Endothelial cell of umbilical vein (primary cell): ENCODE measurements around the gene NR2E3. TPM values are rescaled to one million over a fixed set of nuclear protein-coding genes. Genes with fewer than 3 reads are reported as not detected.

Experiments
- BruUV-seq: library from RNA; stranded (reverse); fragments of 400-500 nt; replicated peaks from 2 replicates; lab custom pipeline; 2021; lab: Mats Ljungman, UMichigan
- CTCF ChIA-PET: fragments of 300-600, 350-600 bp; sonication (Branson Sonifier 250); formaldehyde crosslinking; loops from one replicate; lab custom pipeline; 2021; ENCODE audit warnings: antibody characterized with exemption, inconsistent platforms; lab: Charles Lee
- POLR2A ChIA-PET: fragments of 300-600, 350-600 bp; sonication (Branson Sonifier 250); formaldehyde crosslinking; loops from one replicate; lab custom pipeline; 2021; ENCODE audit warnings: antibody characterized with exemption, inconsistent platforms; lab: Charles Lee
- DNase-seq: peaks from one replicate; pipeline ENCODE4 v3.0.0-alpha.2; 2011; ENCODE audit warnings: low read depth, low spot score
- FAIRE-seq: peaks from 2 replicates; lab custom pipeline; 2011; peaks lifted over from hg19 to GRCh38; lab: Jason Lieb, UNC
- H2AFZ ChIP-seq: 2 replicates; pipeline ENCODE4 v1.6.0; 2012; ENCODE audit warnings: low read depth, low read length, control low read depth, inconsistent platforms
- H3K27ac ChIP-seq: 2 replicates; pipeline ENCODE4 v1.5.1; 2011; ENCODE audit warnings: low read depth, mild to moderate bottlenecking, control low read depth, low read length, moderate library complexity; ENCODE audit not compliant: insufficient read depth
- H3K27me3 ChIP-seq, 2 experiments: 2 replicates each; pipeline versions ENCODE4 v1.6.0 to v1.6.1; 2011; ENCODE audit warnings: low read length in 2 of 2, mixed read lengths in 1 of 2; ENCODE audit not compliant: control insufficient read depth in 2 of 2, insufficient read depth in 2 of 2
- H3K36me3 ChIP-seq, 2 experiments: 2 replicates in 1 of 2; 3 replicates in 1 of 2; pipeline ENCODE4 v1.5.1; 2011; ENCODE audit warnings: low read length in 2 of 2, mild to moderate bottlenecking in 1 of 2, moderate library complexity in 1 of 2; ENCODE audit not compliant: control insufficient read depth in 2 of 2, insufficient read depth in 2 of 2; ENCODE audit errors: extremely low read depth in 1 of 2
- H3K4me1 ChIP-seq: 3 replicates; pipeline ENCODE4 v1.5.1; 2011; ENCODE audit warnings: mild to moderate bottlenecking, low read length; ENCODE audit not compliant: control insufficient read depth, insufficient read depth; ENCODE audit errors: extremely low read depth
- H3K4me2 ChIP-seq: 2 replicates; pipeline ENCODE4 v1.6.1; 2011; ENCODE audit warnings: low read length, control low read depth, mixed read lengths; ENCODE audit not compliant: insufficient read depth
- H3K4me3 ChIP-seq, 3 experiments: fragments of 200-600 bp in 1 of 3; sonication (generic), shearing (Covaris generic) in 1 of 3; replicated peaks in 1 of 3; 2 replicates each; pipeline ENCODE4 v1.5.1; 2011 to 2016; ENCODE audit warnings: control low read depth in 3 of 3, low read length in 3 of 3, mild to moderate bottlenecking in 2 of 3, inconsistent platforms in 1 of 3, low read depth in 1 of 3, moderate library complexity in 1 of 3; ENCODE audit not compliant: insufficient read depth in 1 of 3
- H3K79me2 ChIP-seq: 2 replicates; pipeline ENCODE4 v1.6.0; 2012; ENCODE audit warnings: low read length, inconsistent platforms; ENCODE audit not compliant: control insufficient read depth, insufficient read depth
- H3K9ac ChIP-seq: replicated peaks from 2 replicates; pipeline ENCODE3; 2011; ENCODE audit warnings: low read length, control low read depth; ENCODE audit not compliant: insufficient read depth; ENCODE audit errors: extremely low read depth
- H3K9me1 ChIP-seq: replicated peaks from 3 replicates; pipeline ENCODE4 v1.6.0; 2011; ENCODE audit warnings: mild to moderate bottlenecking, low read length; ENCODE audit not compliant: control insufficient read depth, insufficient read depth; ENCODE audit errors: extremely low read depth
- H3K9me3 ChIP-seq: replicated peaks from 2 replicates; pipeline ENCODE4 v1.5.1; 2012; ENCODE audit warnings: low read length, inconsistent platforms; ENCODE audit not compliant: control insufficient read depth, insufficient read depth
- H4K20me1 ChIP-seq: replicated peaks from 2 replicates; pipeline ENCODE3; 2011; ENCODE audit warnings: mild to moderate bottlenecking, low read length; ENCODE audit not compliant: control insufficient read depth, insufficient read depth; ENCODE audit errors: extremely low read depth
- CTCF ChIP-seq, 2 donors: IDR thresholded peaks; 1 replicate in 1 of 2; 2 replicates in 1 of 2; pipeline ENCODE4 v1.5.1; 2011; ENCODE audit warnings: low read length in 2 of 2, mild to moderate bottlenecking in 2 of 2, moderate library complexity in 2 of 2, control low read depth in 1 of 2, inconsistent platforms in 1 of 2, low read depth in 1 of 2; ENCODE audit not compliant: insufficient read depth in 1 of 2; ENCODE audit errors: extremely low read depth in 1 of 2
- EZH2 ChIP-seq: IDR thresholded peaks from 2 replicates; pipeline ENCODE4 v1.6.1; 2012; ENCODE audit warnings: borderline replicate concordance, low read depth, mild to moderate bottlenecking, moderate library complexity, low read length, inconsistent platforms; ENCODE audit not compliant: severe bottlenecking
- FOS ChIP-seq: IDR thresholded peaks from 2 replicates; pipeline ENCODE4 v1.6.1; 2011; ENCODE audit warnings: mild to moderate bottlenecking, low read length, moderate library complexity, borderline replicate concordance; ENCODE audit not compliant: insufficient read depth
- GATA2 ChIP-seq: IDR thresholded peaks from 2 replicates; pipeline ENCODE4 v1.7.0; 2011; ENCODE audit warnings: low read depth, mild to moderate bottlenecking, moderate library complexity, mixed read lengths, low read length; ENCODE audit not compliant: insufficient read length, insufficient read depth
- JUN ChIP-seq: IDR thresholded peaks from 2 replicates; pipeline ENCODE4 v1.6.1; 2011; ENCODE audit warnings: borderline replicate concordance, low read depth; ENCODE audit not compliant: insufficient read length, insufficient read depth
- MAX ChIP-seq: IDR thresholded peaks from 2 replicates; pipeline ENCODE4 v1.6.1; 2011; ENCODE audit not compliant: insufficient read depth, insufficient read length
- MYC ChIP-seq: IDR thresholded peaks from one replicate; pipeline ENCODE4 v1.6.1; 2011; ENCODE audit warnings: mild to moderate bottlenecking, low read depth, low read length
- POLR2A ChIP-seq: IDR thresholded peaks from 2 replicates; pipeline ENCODE4 v1.6.1; 2012; ENCODE audit warnings: low read depth, mild to moderate bottlenecking, control low read depth, low read length
- POLR2AphosphoS5 ChIP-seq: IDR thresholded peaks from 2 replicates; pipeline ENCODE4 v1.6.1; 2012; ENCODE audit warnings: low read depth, mild to moderate bottlenecking, control low read depth, low read length, moderate library complexity; ENCODE audit not compliant: insufficient read depth
- dilution Hi-C: fragments of 300-500 bp; cut with MboI; formaldehyde crosslinking; loops from one replicate; pipeline ENCODE4 v1.15.0; 2019; ENCODE audit warnings: low sequenced_read_pairs; ENCODE audit not compliant: extremely low pct_ligation_motif_present
- intact Hi-C: fragments of 100-400 bp; cut with micrococcal nuclease; formaldehyde crosslinking; loops from one replicate; pipeline ENCODE4 v1.10.0; 2022
- polyA plus RNA-seq, 4 experiments: library from polyadenylated mRNA; depleted of rRNA in 3 of 4; stranded (reverse) in 3 of 4; unstranded in 1 of 4; fragments of >200 nt; gene quantifications; 2 replicates each; pipeline versions ENCODE4 v1.2.1 to v1.2.3, GENCODE V29; 2011 to 2012; ENCODE audit warnings: missing spikeins in 1 of 4
- total RNA-seq: library from RNA; stranded (reverse); gene quantifications from 2 replicates; pipeline ENCODE4 v1.2.3, GENCODE V29; 2021

Gene NR2E3
- total and polyA plus RNA-seq, 2 donors (not counting 3 experiments of a cell fraction or from before 2014, with no cell fraction given), result 0.04 to 0.38 TPM

- Histone ChIP-seq H3K9ac (no peak overlapping the region), H2AFZ (no peak overlapping the region), H3K27me3 (no peaks in the 10 kb centered on the region), H4K20me1 (no peaks in the 10 kb centered on the region), H3K4me3 (no peak overlapping the region), H3K9me3 (no peaks in the 10 kb centered on the region), H3K79me2 (no peaks in the 10 kb centered on the region), H3K9me1 (no peaks in the 10 kb centered on the region), H3K27ac (no peak overlapping the region), H3K36me3 (no peaks in the 10 kb centered on the region), H3K4me1 (peaks cover 13% of the 10 kb centered on the region), H3K4me2 (no peak overlapping the region)
- intact Hi-C loops (no loop called here), dilution Hi-C loops (no loop called here)
- POLR2A ChIA-PET, result no interaction called here
- CTCF ChIA-PET, result interaction anchor here (1.0 kb wide), 1 partner anchor 39 kb away, joined by 3 read pairs; no protein-coding TSS in a partner anchor
- FAIRE-seq (no peak), DNase-seq (no peak)
- no TSS peak for BruUV-seq
- TF ChIP-seq POLR2AphosphoS5 (no peak), CTCF (IDR thresholded peaks at IDR 0.05; ENCODE audit: extremely low read depth in 1 of 2, insufficient read depth in 1 of 2, low read depth in 1 of 2, low read length in 2 of 2) (no peak), POLR2A (no peak), JUN (no peak), FOS (no peak), GATA2 (no peak), MAX (no peak), EZH2 (no peak), MYC (no peak)
Measured at GRCh38 chr15:71811036-71811736, 832 bp downstream of the NR2E3 start.
